GM12891 (cell line): ENCODE results near the gene GKAP1. TPM values are rescaled to one million over a fixed set of nuclear protein-coding genes. Genes with fewer than 3 reads are reported as not detected.
"Not testable (repeated sequence)": the region's sequence is repeated elsewhere in the genome, so short reads cannot be mapped to it uniquely, and the experiment has no call there.

Source experiments
- DNase-seq: peaks from one replicate; pipeline ENCODE4 v3.0.0; 2011; ENCODE audit warnings: low spot score; ENCODE audit not compliant: insufficient read length
- FAIRE-seq: peaks from 2 replicates; lab custom pipeline; 2011; peaks lifted over from hg19 to GRCh38; lab: Jason Lieb, UNC
- PAX5 ChIP-seq: IDR thresholded peaks from 2 replicates; pipeline ENCODE4 v1.6.1; 2011; ENCODE audit warnings: low read length, moderate library complexity, mild to moderate bottlenecking; ENCODE audit not compliant: insufficient read depth, severe bottlenecking
- POLR2AphosphoS5 ChIP-seq: IDR thresholded peaks from 2 replicates; pipeline ENCODE4 v1.6.1; 2011; ENCODE audit warnings: low read depth, low read length, control low read depth
- POU2F2 ChIP-seq: IDR thresholded peaks from 2 replicates; pipeline ENCODE4 v1.6.1; 2011; ENCODE audit warnings: low read depth, mild to moderate bottlenecking, control low read depth, low read length, moderate library complexity
- SPI1 ChIP-seq: IDR thresholded peaks from 2 replicates; pipeline ENCODE4 v1.6.1; 2011; ENCODE audit warnings: low read depth, low read length, control low read depth
- TAF1 ChIP-seq: IDR thresholded peaks from 2 replicates; pipeline ENCODE4 v1.6.1; 2011; ENCODE audit warnings: low read depth, low read length, control low read depth
- polyA plus RNA-seq: library from polyadenylated mRNA; unstranded; fragments of >200 nt; gene quantifications from one replicate; pipeline ENCODE4 v1.2.1, GENCODE V29; 2012; ENCODE audit warnings: low read depth, missing spikeins, inconsistent platforms; ENCODE audit not compliant: missing spikeins

GKAP1 gene
- 1.8 TPM for polyA plus RNA-seq

- FAIRE-seq (peak; percentile 72), DNase-seq (peak; percentile 51)
Observed at GRCh38 chr9:83817356-83818278, at the start of gene GKAP1. TSS of gene GKAP1 (minus strand) at chr9:83817769. CDS start at chr9:83806517, 11,252 bp downstream.

- DNase-seq: peak; percentile 2
- peak; percentile 80 for FAIRE-seq
Observed at GRCh38 chr9:83849895-83850294, 32.3 kb upstream of the GKAP1 start.

- peak; percentile 83 for FAIRE-seq
- not testable (repeated sequence) for DNase-seq
Observed at GRCh38 chr9:83837070-83837643, 19.6 kb upstream of the GKAP1 start.

- not testable (repeated sequence) for DNase-seq
Observed at GRCh38 chr9:83830426-83831071, 13.0 kb upstream of the GKAP1 start.

GRCh38 chr9:83824986-83825623 lies 7.5 kb upstream of the GKAP1 start:
- DNase-seq, FAIRE-seq: not testable (repeated sequence)

More at GRCh38 chr9:83830426-83831071, 13.0 kb upstream of the GKAP1 start:
- FAIRE-seq: not testable (repeated sequence)

GRCh38 chr9:83817011-83817355 lies 586 bp downstream of the GKAP1 start:
- FAIRE-seq: not testable (repeated sequence)

GRCh38 chr9:83815120-83815519 lies 2.4 kb downstream of the GKAP1 start:
- not testable (repeated sequence) for FAIRE-seq, DNase-seq

More at GRCh38 chr9:83817011-83817355, 586 bp downstream of the GKAP1 start:
- not testable (repeated sequence) for DNase-seq

GRCh38 chr9:83809213-83809612 lies 8.4 kb downstream of the GKAP1 start:
- peak; percentile 48 for TF ChIP-seq SPI1
- FAIRE-seq: peak; percentile 93
- DNase-seq: not testable (repeated sequence)

- not testable (repeated sequence) for FAIRE-seq, DNase-seq
Observed at GRCh38 chr9:83804454-83804853, 13.1 kb downstream of the GKAP1 start.

GRCh38 chr9:83803941-83804340 lies 13.6 kb downstream of the GKAP1 start:
- not testable (repeated sequence) for FAIRE-seq, DNase-seq

GRCh38 chr9:83800236-83801033 lies 17.1 kb downstream of the GKAP1 start:
- DNase-seq (no peak), FAIRE-seq (peak; percentile 23)
- TF ChIP-seq SPI1 (peak; percentile 52), TAF1 (no peak), POLR2AphosphoS5 (no peak)

GRCh38 chr9:83794051-83794450 lies 23.5 kb downstream of the GKAP1 start:
- FAIRE-seq: no peak

More at GRCh38 chr9:83794051-83794450, 23.5 kb downstream of the GKAP1 start:
- TF ChIP-seq POU2F2 (no peak), PAX5 (no peak), POLR2AphosphoS5 (no peak)
- no peak for DNase-seq
